ENCODE measurements around the gene ABHD6. TPM values are rescaled to one million over a fixed set of nuclear protein-coding genes. Genes with fewer than 3 reads are reported as not detected.
A peak's percentile ranks its signal among the peaks of the same experiment; 100 is the strongest.

ABHD6 gene
- total RNA-seq, 2 experiments from 2014 or later: 0.71 to 1.9 TPM

DNA sequence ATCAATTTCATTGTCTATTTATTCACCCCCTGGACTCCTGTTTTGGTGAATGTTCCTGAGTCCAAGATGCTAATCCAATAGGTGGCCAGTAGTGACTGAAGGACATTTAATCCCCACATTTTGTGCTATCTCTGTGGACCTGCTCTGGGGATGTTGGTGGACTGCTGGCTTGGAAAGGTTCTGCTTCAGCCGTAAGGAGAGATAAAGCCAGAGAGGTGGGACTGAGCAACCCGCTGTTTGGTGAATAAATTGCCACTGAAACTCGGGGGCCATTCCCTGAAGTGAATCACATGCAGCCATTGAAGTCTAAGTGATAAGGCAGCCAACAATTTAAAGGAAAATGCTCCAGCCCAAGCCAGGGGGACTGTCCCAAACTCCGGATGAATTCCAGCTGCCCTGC lies 1.6 kb upstream of the ABHD6 start:
- DNase-seq (no peak), ATAC-seq (ENCODE audit: poor library complexity) (no peak)
- H3K4me1 Mint-ChIP-seq (ENCODE audit: low read depth): peaks cover 14% of the 10 kb centered on the region
- H3K9me3 Mint-ChIP-seq: no peaks in the 10 kb centered on the region
- ChIA-PET CTCF (no interaction called here), POLR2A (interaction anchor here (3.1 kb wide), 1 partner anchor 70 kb away, joined by 24 read pairs; the partner anchor contains the start of genes HTD2 and RPP14)
- no peak overlapping the region for H3K27ac ChIP-seq (ENCODE audit: low read depth in 1 of 2, low read length in 2 of 2)
- H3K27me3 ChIP-seq (ENCODE audit: control insufficient read depth in 1 of 2, insufficient read depth in 2 of 2, low read length in 2 of 2): peaks cover 0 to 3% of the 10 kb centered on the region in 2 experiments
- H3K4me3 Mint-ChIP-seq: peak overlapping the region; percentile 94
- peaks cover 19% of the 10 kb centered on the region for H3K4me1 ChIP-seq (ENCODE audit: insufficient read depth, low read length)
- H3K27ac Mint-ChIP-seq: no peak overlapping the region
- intact Hi-C loops (cut with DNase I, micrococcal nuclease): loop anchor here (2.0 to 10.0 kb wide), 8 partner anchors 71 to 681 kb away; partner anchors contain the start of genes ARF4 (in 1 of the 2), DENND6A (in 1 of the 2), FLNB (in 1 of the 2) and HTD2 (in 1 of the 2)
- H3K4me3 ChIP-seq (ENCODE audit: low read length): no peak overlapping the region
- H3K9me3 ChIP-seq (ENCODE audit: control insufficient read depth in 1 of 2, insufficient read depth in 1 of 2, low read length in 2 of 2): no peaks in the 10 kb centered on the region
- H3K27me3 Mint-ChIP-seq: peaks cover 28% of the 10 kb centered on the region
- peaks cover 7% of the 10 kb centered on the region for H3K36me3 Mint-ChIP-seq (ENCODE audit: low read depth)
- TF ChIP-seq, protein P1, sequence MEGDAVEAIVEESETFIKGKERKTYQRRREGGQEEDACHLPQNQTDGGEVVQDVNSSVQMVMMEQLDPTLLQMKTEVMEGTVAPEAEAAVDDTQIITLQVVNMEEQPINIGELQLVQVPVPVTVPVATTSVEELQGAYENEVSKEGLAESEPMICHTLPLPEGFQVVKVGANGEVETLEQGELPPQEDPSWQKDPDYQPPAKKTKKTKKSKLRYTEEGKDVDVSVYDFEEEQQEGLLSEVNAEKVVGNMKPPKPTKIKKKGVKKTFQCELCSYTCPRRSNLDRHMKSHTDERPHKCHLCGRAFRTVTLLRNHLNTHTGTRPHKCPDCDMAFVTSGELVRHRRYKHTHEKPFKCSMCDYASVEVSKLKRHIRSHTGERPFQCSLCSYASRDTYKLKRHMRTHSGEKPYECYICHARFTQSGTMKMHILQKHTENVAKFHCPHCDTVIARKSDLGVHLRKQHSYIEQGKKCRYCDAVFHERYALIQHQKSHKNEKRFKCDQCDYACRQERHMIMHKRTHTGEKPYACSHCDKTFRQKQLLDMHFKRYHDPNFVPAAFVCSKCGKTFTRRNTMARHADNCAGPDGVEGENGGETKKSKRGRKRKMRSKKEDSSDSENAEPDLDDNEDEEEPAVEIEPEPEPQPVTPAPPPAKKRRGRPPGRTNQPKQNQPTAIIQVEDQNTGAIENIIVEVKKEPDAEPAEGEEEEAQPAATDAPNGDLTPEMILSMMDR (IDR thresholded peaks at IDR 0.05): no peak
- H3K36me3 ChIP-seq (ENCODE audit: insufficient read depth, low read length): no peaks in the 10 kb centered on the region

GRCh38 chr3:58236527-58237237 lies 910 bp upstream of the ABHD6 start:
- CTCF ChIA-PET: interaction anchor here (1.8 kb wide), 1 partner anchor 71 kb away, joined by 4 read pairs; no protein-coding TSS in a partner anchor
- no peak for DNase-seq

More at GRCh38 chr3:58236527-58237237, 910 bp upstream of the ABHD6 start:
- peaks cover 19% of the 10 kb centered on the region for H3K4me1 ChIP-seq (ENCODE audit: insufficient read depth, low read length)
- peaks cover 21% of the 10 kb centered on the region for H3K27me3 Mint-ChIP-seq
- POLR2A ChIA-PET: interaction anchor here (3.1 kb wide), 1 partner anchor 69 kb away, joined by 24 read pairs; the partner anchor contains the start of genes HTD2 and RPP14
- no peaks in the 10 kb centered on the region for H3K36me3 ChIP-seq (ENCODE audit: insufficient read depth, low read length)
- peaks cover 7% of the 10 kb centered on the region for H3K36me3 Mint-ChIP-seq (ENCODE audit: low read depth)
- TF ChIP-seq, protein P1 (IDR thresholded peaks at IDR 0.05): no peak
- no peaks in the 10 kb centered on the region for H3K9me3 ChIP-seq (ENCODE audit: control insufficient read depth in 1 of 2, insufficient read depth in 1 of 2, low read length in 2 of 2)
- no peak for ATAC-seq (ENCODE audit: poor library complexity)
- peaks cover 0 to 3% of the 10 kb centered on the region in 2 experiments for H3K27me3 ChIP-seq (ENCODE audit: control insufficient read depth in 1 of 2, insufficient read depth in 2 of 2, low read length in 2 of 2)
- peak overlapping the region in 1 of 2 donors; percentile 57 for H3K27ac ChIP-seq (ENCODE audit: low read depth in 1 of 2, low read length in 2 of 2)
- no peaks in the 10 kb centered on the region for H3K9me3 Mint-ChIP-seq
- peak overlapping the region; percentile 61 for H3K27ac Mint-ChIP-seq
- H3K4me1 Mint-ChIP-seq (ENCODE audit: low read depth): peaks cover 14% of the 10 kb centered on the region
- peak overlapping the region; percentile 95 for H3K4me3 ChIP-seq (ENCODE audit: low read length)
- intact Hi-C loops (cut with DNase I, micrococcal nuclease): loop anchor here (2.0 to 10.0 kb wide), 8 partner anchors 70 to 682 kb away; partner anchors contain the start of genes ARF4 (in 1 of the 2), DENND6A (in 1 of the 2), FLNB (in 1 of the 2) and HTD2 (in 1 of the 2)
- peak overlapping the region; percentile 94 for H3K4me3 Mint-ChIP-seq
